Uterus (tissue), 2 donors: ENCODE measurements around the gene RIIAD1.

Source experiments
- CTCF ChIP-seq, 4 experiments: fragments of 200-600 bp in 2 of 4; fragments of 450-650 bp in 2 of 4; sonication (generic) in 2 of 4; IDR thresholded peaks; one replicate each; pipeline ENCODE4 v1.5.1; 2016 to 2019; ENCODE audit warnings: antibody characterized with exemption in 4 of 4, mild to moderate bottlenecking in 2 of 4, moderate library complexity in 1 of 4
- POLR2A ChIP-seq, 2 donors: fragments of 450-650 bp; IDR thresholded peaks; one replicate each; pipeline ENCODE4 v1.6.1; 2016; ENCODE audit warnings: antibody characterized with exemption in 2 of 2, mild to moderate bottlenecking in 1 of 2, moderate library complexity in 1 of 2

- TF ChIP-seq CTCF (IDR thresholded peaks at IDR 0.05) (no peak), POLR2A (IDR thresholded peaks at IDR 0.05) (no peak)
Observed at GRCh38 chr1:151759241-151759640, 37.9 kb downstream of the RIIAD1 start.
